Measurements from ENCODE around the gene DISC1. TPM values are rescaled to one million over a fixed set of nuclear protein-coding genes. Genes with fewer than 3 reads are reported as not detected.
"Not testable (repeated sequence)": the region's sequence is repeated elsewhere in the genome, so short reads cannot be mapped to it uniquely, and the experiment has no call there.

Gene DISC1
- total RNA-seq, 1 donor from 2014 or later, result 5.5 TPM

DNA sequence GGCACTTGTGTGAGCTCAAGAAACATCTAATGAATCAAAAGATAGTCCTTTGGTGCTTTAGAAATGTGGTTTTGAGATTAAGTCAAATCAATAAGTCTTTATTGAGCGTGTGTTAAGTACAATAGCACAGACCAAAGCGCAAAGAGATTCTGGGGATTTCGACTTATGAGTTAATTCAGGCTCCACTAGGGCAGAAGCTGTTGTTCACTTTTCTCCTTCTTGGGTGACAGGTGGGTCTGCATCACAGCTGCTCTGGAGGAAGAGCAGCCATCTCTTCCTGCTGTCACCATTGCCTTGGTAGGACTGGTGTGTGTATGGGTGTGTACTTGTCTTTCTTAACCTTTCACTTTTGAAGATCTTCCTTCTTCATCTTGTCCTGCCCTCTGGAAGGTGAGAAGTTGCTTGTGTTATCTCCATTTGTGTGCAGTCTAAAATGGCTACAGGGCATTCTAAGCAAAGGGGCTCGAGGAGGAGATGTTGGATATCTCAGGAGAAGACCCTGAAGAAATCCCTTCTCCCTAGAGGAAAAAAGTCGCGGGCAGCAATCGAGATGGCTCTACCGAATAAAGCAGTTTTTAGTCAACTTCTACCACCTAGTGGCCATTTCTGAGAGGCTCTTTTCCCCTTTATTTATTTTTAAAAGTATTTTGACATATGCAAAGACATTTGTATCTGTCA, 22.9 kb upstream of the DISC1 start:
- DNase-seq (ENCODE audit: low spot score), result no peak
- intact Hi-C loops (cut with DNase I), result no loop called here

DNA sequence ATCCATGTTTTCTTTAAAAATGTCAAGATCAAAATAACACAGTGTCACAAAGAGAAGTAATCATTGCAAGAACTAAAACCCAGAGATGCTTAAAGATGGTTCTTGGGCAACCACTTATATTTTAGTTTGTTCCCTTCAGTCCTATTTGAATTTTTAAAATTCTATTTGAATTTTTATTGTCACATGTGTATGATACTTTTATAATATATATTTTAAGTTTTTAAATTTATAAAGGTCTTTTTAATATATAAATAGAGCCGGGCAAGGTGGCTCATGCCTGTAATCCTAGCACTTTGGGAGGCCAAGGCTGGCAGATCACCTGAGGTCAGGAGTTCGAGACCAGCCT, 22.3 kb upstream of the DISC1 start:
- intact Hi-C loops (cut with DNase I), result no loop called here

DNA sequence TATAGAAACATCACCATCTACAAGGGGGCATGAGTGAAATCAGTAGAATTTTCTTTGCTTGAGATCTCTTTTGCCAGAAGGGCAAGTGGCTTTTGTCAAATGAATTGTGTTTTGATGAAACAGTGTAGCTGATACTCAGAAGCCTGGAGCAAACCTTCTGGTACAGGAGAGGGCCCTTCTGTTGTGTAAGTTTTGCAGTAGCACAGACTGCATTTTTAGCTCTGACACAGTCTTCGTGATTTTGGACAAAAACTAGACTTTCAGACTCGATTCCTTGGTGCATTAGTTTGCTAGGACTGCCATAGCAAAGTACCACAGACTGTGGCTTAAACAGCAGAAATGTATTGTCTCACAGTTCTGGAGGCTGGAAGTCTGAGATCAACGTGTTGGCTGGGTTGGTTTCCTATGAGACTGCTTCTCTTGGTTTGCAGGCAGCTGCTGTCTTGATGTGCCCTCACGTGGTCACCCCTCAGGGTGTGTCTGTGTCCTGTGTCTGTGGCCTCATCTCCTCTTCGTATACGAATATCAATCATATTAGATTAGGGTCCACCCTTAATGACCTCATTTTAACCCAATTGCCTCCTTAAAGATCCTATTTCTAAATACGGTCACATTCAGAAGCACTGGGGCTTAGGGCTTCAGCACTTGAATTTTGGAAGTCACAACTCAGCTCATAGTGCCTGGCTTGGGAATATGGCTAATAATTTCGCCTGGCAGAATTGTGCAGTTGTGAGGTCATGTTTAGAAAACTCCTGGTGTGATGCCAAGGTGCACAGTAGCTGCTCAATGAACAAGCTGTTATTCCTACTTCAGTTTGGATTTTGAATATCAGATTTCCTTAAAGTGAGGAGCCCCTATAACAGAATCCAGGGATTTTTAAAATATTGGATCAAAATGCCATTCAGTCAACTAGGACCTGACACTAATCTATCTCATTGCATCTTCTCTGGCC, 21.2 kb upstream of the DISC1 start:
- intact Hi-C loops (cut with DNase I), result no loop called here
- no peak for DNase-seq (ENCODE audit: low spot score)

More for the DNA sequence above, 22.3 kb upstream of the DISC1 start:
- no peak for DNase-seq (ENCODE audit: low spot score)

DNA sequence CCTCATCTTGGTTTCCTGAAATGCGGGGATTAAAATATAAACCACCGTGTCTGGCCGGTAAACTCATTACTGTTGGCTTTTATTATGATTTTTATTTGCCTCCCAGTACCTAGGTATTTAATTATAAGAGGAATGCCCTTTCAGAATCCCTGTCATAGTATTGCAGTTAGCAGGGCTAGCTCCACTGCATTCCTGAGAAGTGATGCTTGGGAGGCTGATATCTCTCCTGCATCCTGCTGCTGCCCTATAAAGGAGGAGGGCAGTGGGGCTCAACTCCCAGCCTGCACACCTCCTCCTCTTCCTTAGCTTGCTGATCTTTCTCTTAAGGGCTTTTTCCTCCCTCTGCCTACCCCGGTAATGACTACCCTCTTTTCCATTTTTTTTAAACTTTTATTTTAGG, 19.9 kb upstream of the DISC1 start:
- no peak for DNase-seq (ENCODE audit: low spot score)
- intact Hi-C loops (cut with DNase I), result no loop called here

DNA sequence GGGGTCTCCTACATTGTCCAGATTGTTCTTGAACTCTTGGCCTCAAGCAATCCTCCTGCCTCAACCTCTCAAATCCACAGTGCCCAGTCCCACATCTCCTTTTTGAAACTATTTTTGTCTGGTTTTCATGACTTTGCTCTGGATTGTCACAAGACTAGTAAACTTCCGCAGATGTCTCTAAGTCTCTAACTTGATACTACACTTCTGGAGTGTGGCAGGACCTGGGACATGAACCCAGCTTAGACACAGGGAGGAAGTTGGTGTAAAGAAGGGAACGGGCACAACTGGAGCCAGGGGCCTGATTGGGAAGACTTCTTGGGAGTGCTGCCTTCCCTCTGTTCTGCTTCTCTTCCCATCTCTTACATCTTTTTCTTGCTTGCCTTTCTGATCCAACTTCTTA, 16.2 kb upstream of the DISC1 start:
- intact Hi-C loops (cut with DNase I), result no loop called here
- DNase-seq (ENCODE audit: low spot score), result no peak

DNA sequence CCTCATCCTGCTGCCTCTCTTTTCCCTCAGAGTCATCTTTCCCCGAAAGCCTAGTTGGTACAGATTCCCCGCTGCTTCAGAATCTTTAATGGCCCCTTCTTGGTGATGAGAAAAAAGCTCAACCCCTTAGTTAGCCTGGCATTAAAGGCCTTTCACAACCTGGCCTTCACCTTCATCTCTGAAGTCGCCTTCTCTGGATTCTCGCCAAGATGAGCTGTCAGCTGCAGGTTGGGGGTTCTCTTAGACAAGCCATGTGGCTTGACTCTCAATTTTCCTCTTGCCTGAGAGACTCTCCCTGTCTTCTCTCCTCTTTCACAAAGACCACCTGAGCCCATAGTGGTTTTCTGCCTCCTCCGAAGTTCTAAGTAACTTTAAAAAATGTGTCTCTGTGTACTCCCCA, 15.5 kb upstream of the DISC1 start:
- intact Hi-C loops (cut with DNase I), result no loop called here
- DNase-seq (ENCODE audit: low spot score), result no peak

DNA sequence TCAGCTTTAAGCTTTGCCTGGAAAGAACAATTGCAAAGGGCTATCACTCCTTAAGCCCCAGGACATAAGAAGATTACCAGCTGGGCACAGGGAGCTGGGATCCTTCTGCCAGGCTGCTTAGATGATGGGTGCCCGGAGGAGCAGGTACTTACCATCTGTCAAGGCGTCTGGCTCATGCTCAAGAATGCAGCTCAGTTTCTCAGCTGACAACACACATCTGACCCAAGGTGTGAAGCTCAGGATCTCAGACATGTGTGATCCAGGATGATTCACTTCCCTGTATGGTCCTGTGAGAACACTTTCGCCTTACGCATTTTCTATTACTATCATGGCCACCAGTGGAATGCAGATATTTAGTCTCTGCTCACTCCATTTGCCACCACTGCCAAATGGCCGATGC, 14.7 kb upstream of the DISC1 start:
- intact Hi-C loops (cut with DNase I), result no loop called here
- DNase-seq (ENCODE audit: low spot score), result no peak

DNA sequence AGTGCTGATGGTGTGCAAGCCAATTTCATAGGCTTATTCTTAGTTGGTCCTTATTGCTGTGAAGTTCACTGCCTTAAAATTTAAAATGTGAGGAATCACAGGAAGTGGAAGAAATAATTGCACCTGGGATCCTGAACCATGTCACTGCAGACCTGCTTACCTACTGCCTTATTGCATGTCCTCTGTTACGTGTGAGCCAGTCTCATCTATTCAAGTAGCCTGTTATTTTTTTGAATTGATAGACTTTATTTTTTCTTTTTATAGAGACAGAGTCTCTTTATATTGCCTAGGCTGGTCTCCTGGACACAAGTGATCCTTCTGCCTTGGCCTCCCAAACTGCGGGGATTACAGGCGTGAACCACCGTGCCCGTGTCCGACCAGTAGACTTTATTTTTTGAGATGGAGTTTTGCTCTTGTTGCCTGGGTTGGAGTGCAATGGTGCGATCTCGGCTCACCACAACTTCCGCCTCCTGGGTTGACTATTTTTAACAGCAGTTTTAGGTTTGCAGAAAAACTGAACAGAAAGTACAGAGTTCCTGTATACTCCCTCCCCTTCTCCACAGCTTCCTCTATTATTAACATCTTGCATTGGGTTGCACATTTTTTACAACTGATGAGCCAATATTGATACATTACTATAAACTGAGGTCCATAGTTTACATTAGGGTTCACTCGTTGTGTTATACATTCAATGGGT, 14.0 kb upstream of the DISC1 start:
- DNase-seq (ENCODE audit: low spot score), result peak; percentile 82
- intact Hi-C loops (cut with DNase I), result no loop called here

DNA sequence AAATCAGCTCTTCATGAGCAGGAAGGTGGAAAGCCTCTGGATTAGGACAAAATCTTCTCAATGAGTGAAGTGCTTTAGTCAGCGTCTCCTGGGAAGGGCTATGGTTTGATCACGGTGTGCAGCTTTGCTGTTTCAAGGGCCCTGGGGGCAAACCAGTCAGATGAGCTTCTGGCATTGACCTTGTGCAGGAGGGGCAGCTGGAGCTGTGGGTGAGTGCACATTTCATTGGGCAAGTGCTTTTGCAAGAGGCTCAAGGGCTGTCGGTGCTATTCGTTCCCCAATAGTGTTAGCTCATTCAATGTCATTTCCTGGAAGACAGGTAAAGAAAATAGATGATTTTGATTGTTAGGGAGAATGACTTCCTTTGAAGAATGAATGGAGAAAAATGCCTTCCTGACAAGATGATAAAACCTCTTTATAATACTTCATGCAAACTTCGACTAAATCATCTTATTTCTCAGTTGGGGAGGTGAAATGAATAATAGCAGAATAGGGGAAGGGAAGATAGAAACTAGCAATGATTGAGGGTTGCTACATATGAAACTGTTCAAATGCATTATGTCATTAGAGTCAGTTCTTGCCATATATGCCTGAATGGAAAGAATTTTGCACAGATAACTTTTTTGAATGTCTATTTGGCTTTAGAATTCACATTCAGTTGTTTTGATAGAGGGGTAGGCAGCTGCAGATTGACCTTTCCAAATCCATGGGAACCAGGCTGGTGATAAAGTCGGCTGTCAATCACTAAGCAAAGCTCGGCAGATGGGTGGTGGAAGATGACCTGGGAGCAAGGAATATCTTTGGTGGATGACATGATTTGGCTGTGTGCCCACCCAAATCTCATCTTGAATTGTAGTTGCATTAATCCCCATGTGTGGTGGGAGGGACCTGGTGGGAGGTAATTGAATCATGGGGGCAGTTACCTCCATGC, 12.9 kb upstream of the DISC1 start:
- intact Hi-C loops (cut with DNase I), result no loop called here
- no peak for DNase-seq (ENCODE audit: low spot score)

DNA sequence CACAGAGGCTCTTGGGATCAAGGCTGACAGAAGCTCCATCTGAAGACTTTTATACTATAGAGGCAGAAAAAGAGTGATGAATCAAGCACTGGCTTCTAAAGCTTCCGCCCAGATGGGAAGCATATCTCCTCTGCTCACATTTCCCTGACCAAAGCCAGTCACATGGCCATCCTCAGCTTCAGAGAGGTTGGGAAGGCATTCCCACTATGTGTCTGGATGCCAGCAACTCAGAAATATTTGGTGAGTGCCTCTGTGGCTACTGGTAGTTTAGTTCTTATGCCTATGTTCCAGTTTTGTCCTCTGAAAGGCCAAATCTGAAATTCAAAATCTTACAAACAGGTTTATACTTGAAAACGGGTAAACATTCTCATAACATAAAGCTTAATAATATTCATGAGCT, 9.9 kb upstream of the DISC1 start:
- no peak for DNase-seq (ENCODE audit: low spot score)
- intact Hi-C loops (cut with DNase I), result no loop called here

DNA sequence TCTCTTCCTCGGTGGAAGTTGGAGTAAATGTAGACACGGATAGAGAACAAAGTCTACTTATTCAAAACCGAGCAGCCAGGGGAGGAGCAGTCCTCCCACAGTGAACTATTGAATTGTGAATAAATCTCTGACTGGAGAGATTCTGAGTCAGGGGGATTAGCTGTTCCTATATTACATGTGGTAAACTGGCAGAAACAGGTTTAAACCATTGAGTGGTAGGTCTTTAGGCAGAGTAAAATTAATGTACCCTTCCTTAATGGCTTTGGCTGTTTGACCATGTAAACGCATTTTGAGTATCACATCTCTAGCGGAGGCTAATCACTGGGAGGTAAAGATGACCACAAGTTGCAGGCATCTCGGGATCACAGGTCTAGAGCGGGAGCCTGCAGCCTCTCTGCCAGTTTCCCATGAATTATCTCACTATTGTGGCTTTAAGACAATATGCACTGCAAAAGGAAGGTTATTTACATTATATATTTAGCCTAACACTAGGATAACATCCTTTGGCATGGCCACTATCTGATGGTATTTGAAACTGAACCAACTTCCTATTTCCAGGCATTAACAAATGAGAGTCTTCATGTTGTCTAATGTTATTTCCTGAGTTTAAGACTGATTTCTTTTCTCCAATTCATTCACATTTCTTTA, 7.9 kb upstream of the DISC1 start:
- DNase-seq (ENCODE audit: low spot score), result no peak

DNA sequence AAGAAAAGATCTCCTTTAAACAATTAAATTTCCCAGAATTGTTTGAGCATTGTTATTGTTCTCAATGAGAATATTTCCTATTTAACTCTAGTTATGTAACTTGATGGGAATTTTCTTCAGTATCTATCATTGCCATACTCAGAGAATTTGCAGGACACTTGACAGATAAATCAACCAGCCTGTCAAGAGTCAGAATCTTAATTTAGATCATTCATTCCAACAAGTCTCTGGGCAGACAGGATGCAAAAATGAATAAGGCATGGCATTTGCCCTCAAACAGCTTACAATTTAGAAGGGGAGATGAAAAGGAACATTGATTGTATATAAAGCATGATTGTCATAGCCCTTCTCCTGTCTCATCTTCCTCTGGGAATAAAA, 7.3 kb upstream of the DISC1 start:
- no peak for DNase-seq (ENCODE audit: low spot score)
- intact Hi-C loops (cut with DNase I), result no loop called here

More for the DNA sequence above, 7.9 kb upstream of the DISC1 start:
- intact Hi-C loops (cut with DNase I), result no loop called here

DNA sequence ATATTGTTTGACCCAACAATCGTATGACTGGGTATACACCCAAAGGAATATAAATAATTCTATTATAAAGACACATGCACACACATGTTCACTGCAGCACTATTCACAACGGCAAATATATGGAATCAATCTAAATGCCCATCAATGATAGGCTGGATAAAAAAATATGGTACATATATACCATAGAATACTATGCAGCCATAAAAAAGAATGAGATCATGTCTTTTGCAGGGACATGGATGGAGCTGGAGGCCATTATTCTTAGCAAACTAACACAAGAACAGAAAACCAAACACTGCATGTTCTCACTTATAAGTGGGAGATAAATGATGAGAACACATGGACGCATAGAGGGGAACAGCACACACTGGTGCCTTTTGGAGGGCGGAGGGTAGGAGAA, 1.5 kb upstream of the DISC1 start:
- intact Hi-C loops (cut with DNase I); DNase-seq (ENCODE audit: low spot score): not testable (repeated sequence)

DNA sequence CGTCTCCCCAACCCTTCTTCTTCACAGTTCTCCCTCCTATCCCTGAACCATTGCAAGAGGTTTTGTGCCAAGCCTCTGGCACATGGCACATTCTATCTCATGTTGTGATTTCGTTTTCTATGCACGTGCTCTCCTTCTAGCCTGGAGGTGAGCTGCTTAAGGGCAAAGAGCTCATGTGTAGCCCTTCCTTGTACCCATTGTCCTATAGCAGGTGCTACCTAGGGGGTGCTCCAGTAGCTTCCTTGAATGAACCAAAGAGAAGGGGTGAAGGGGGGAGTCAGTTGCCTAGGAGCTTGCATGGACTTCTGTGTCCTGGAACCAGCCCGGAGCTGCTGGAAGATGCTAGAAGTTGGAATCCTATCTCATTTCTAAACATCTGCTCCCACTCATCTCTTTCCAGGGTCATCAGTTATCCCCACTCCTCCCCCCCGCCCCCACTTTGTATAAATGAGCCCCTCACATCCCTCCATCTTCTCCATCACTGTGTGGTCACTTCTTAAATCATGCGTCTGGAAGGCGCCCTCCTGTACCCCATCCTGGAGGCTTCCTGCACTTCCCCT, 535 bp upstream of the DISC1 start:
- no peak for DNase-seq (ENCODE audit: low spot score)
- intact Hi-C loops (cut with DNase I), result no loop called here

DNA sequence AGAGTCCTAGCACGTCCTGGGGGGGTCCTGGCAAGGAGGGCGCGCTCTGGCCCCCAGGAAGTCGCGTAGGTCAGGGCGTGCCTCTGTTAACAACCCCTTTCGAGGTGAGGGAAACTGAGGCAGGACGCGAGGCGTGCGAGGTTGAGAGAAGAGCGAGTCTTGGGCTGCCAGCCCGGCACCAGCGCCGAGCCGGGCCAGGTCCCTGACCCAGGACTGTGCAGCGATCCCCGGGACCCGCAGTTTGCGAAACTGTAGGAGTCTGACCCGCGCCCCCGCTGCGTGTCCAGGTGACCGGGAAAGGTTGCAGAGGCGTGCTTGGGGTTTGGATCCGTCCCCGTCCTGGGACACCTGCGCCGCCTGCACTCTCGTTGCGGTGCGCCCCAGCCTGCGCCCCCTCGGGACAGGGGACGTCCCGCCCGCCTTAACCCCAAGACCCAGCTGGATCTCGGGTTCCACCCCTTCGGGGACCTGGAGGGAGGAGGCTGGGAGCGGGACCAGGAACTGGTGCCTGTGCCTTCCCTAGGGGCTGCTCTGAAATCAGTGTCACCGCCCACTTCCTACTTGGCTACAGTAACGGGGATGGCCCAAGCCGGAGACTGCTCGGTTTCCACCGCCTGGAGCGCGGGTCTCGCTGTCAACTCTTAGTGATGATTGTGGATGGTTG, 493 bp downstream of the DISC1 start:
- DNase-seq (ENCODE audit: low spot score), result peak; percentile 90
- intact Hi-C loops (cut with DNase I), result no loop called here

DNA sequence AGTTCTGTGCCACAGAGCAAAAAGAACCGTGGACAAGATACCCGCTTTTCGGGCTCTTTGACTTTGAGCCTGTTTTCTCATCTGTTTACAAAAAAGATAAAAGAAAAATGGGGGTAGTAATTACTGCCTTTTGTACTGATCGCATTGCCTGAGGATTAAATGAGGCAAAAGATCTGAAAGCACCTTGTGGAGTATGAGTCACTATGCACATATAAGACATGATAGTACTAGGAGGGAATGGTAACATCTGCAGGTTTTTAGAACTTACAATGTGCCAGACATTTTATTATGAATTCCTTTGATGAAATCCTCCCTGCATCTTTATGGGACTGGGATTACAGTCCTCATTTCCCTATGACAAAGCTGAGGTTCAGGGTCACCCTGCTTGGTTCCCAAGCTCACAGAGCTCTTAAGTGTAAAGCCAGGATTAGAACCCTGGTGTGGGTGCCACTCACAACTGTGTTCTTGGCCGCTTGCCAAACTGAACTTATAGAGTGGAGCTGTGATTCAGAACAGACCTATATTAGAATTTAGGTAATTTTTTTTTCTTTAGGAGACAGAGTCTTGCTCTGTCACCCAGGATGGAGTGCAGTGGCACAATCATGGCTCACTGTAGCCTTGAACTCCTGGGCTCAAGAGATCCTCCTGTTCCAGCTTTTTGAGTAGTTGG, 1.8 kb downstream of the DISC1 start:
- intact Hi-C loops (cut with DNase I), result no loop called here
- DNase-seq (ENCODE audit: low spot score), result no peak

DNA sequence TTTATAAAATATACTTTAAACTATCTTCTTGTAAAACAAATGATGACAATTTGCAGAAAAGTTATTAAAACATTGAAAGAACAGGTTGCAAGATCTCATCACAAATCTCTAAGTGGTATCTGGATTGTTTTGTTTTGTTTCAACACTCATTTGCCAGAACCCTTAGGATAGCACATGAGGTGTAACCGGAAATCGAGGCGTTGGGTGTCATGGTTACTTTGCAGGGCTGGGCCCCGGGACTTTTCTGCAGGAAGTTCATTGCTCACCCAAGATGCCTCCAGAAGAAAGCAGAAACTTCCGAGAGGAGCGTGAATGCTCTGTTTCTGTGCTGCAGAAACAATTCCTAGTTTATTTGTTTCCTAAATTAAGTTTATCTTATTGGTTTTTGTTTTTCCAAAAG, 2.5 kb downstream of the DISC1 start:
- peak; percentile 83 for DNase-seq (ENCODE audit: low spot score)
- intact Hi-C loops (cut with DNase I), result no loop called here
